IPS-18a (cell line): ENCODE measurements around the gene PITX2.

Experiments used
- H3K27ac ChIP-seq: one replicate; pipeline ENCODE4 v1.5.1; 2013; ENCODE audit warnings: low read length
- H3K27me3 ChIP-seq: one replicate; pipeline ENCODE4 v1.6.1; 2013; ENCODE audit warnings: mild to moderate bottlenecking, low read length; ENCODE audit not compliant: control insufficient read depth, insufficient read depth
- H3K36me3 ChIP-seq: one replicate; pipeline ENCODE4 v1.6.1; 2013; ENCODE audit warnings: low read depth, low read length; ENCODE audit not compliant: control insufficient read depth
- H3K4me1 ChIP-seq: one replicate; pipeline ENCODE4 v1.6.1; 2013; ENCODE audit warnings: low read depth, low read length; ENCODE audit not compliant: control insufficient read depth
- H3K4me3 ChIP-seq: one replicate; pipeline ENCODE4 v1.5.1; 2013; ENCODE audit warnings: low read length
- H3K9ac ChIP-seq: one replicate; pipeline ENCODE4 v1.6.1; 2013; ENCODE audit warnings: mild to moderate bottlenecking, low read length, moderate library complexity
- H3K9me3 ChIP-seq: one replicate; pipeline ENCODE4 v1.6.1; 2013; ENCODE audit warnings: low read depth, low read length; ENCODE audit not compliant: control insufficient read depth

The PITX2 gene

GRCh38 chr4:110635163-110635865 is 12.4 kb upstream of the PITX2 start:
- H3K4me3 ChIP-seq, result no peak overlapping the region
- no peak overlapping the region for H3K27ac ChIP-seq
- no peaks in the 10 kb centered on the region for H3K36me3 ChIP-seq
- no peak overlapping the region for H3K9ac ChIP-seq
- H3K9me3 ChIP-seq, result no peaks in the 10 kb centered on the region
- peaks cover 100% of the 10 kb centered on the region for H3K27me3 ChIP-seq
- H3K4me1 ChIP-seq, result peaks cover 36% of the 10 kb centered on the region

GRCh38 chr4:110634350-110635162 is 11.7 kb upstream of the PITX2 start:
- H3K27me3 ChIP-seq, result peaks cover 100% of the 10 kb centered on the region

GRCh38 chr4:110633358-110634341 is 10.8 kb upstream of the PITX2 start:
- peaks cover 23% of the 10 kb centered on the region for H3K4me1 ChIP-seq
- H3K4me3 ChIP-seq, result peak overlapping the region; percentile 58
- H3K27ac ChIP-seq, result no peak overlapping the region
- no peak overlapping the region for H3K9ac ChIP-seq
- peaks cover 100% of the 10 kb centered on the region for H3K27me3 ChIP-seq
- no peaks in the 10 kb centered on the region for H3K9me3 ChIP-seq
- no peaks in the 10 kb centered on the region for H3K36me3 ChIP-seq

More at GRCh38 chr4:110634350-110635162, 11.7 kb upstream of the PITX2 start:
- Histone ChIP-seq H3K9me3 (no peaks in the 10 kb centered on the region), H3K27ac (no peak overlapping the region), H3K4me1 (peaks cover 28% of the 10 kb centered on the region), H3K9ac (no peak overlapping the region), H3K36me3 (no peaks in the 10 kb centered on the region), H3K4me3 (peak overlapping the region; percentile 25)

- H3K4me1 ChIP-seq, result peaks cover 31% of the 10 kb centered on the region
- H3K27ac ChIP-seq, result no peak overlapping the region
- no peaks in the 10 kb centered on the region for H3K9me3 ChIP-seq
- peak overlapping the region; percentile 58 for H3K4me3 ChIP-seq
- H3K27me3 ChIP-seq, result peaks cover 100% of the 10 kb centered on the region
- no peaks in the 10 kb centered on the region for H3K36me3 ChIP-seq
- H3K9ac ChIP-seq, result no peak overlapping the region
These were observed 9.9 kb upstream of the PITX2 start for GRCh38 chr4:110632506-110633357.

- H3K36me3 ChIP-seq, result no peaks in the 10 kb centered on the region
- H3K27ac ChIP-seq, result no peak overlapping the region
- H3K27me3 ChIP-seq, result peaks cover 100% of the 10 kb centered on the region
- H3K9ac ChIP-seq, result no peak overlapping the region
- peaks cover 31% of the 10 kb centered on the region for H3K4me1 ChIP-seq
- no peaks in the 10 kb centered on the region for H3K9me3 ChIP-seq
- H3K4me3 ChIP-seq, result peak overlapping the region; percentile 58
These were observed 9.0 kb upstream of the PITX2 start for GRCh38 chr4:110631584-110632505.

GRCh38 chr4:110630688-110631402 is 8.0 kb upstream of the PITX2 start:
- peaks cover 100% of the 10 kb centered on the region for H3K27me3 ChIP-seq
- H3K9ac ChIP-seq, result no peak overlapping the region
- no peaks in the 10 kb centered on the region for H3K9me3 ChIP-seq
- no peak overlapping the region for H3K27ac ChIP-seq
- H3K36me3 ChIP-seq, result no peaks in the 10 kb centered on the region
- H3K4me3 ChIP-seq, result peak overlapping the region; percentile 40
- peaks cover 23% of the 10 kb centered on the region for H3K4me1 ChIP-seq

GRCh38 chr4:110629780-110630687 is 7.2 kb upstream of the PITX2 start:
- Histone ChIP-seq H3K4me3 (peak overlapping the region; percentile 47), H3K36me3 (no peaks in the 10 kb centered on the region), H3K27me3 (peaks cover 100% of the 10 kb centered on the region), H3K9me3 (no peaks in the 10 kb centered on the region), H3K27ac (no peak overlapping the region), H3K9ac (no peak overlapping the region), H3K4me1 (peaks cover 23% of the 10 kb centered on the region)

- H3K27ac ChIP-seq, result no peak overlapping the region
- H3K9me3 ChIP-seq, result no peaks in the 10 kb centered on the region
- peak overlapping the region; percentile 47 for H3K4me3 ChIP-seq
- peaks cover 100% of the 10 kb centered on the region for H3K27me3 ChIP-seq
- no peak overlapping the region for H3K9ac ChIP-seq
- H3K4me1 ChIP-seq, result peaks cover 23% of the 10 kb centered on the region
- no peaks in the 10 kb centered on the region for H3K36me3 ChIP-seq
These were observed 6.4 kb upstream of the PITX2 start for GRCh38 chr4:110629214-110629754.
